H1 (cell line): ENCODE measurements around the gene PGM2. TPM values are rescaled to one million over a fixed set of nuclear protein-coding genes. Genes with fewer than 3 reads are reported as not detected.

Experiments
- CTCF ChIA-PET: fragments of 300-600 bp; sonication (Branson Sonifier 250); formaldehyde crosslinking; loops from one replicate; lab custom pipeline; 2021; ENCODE audit not compliant: partially characterized antibody; lab: Charles Lee
- POLR2A ChIA-PET: fragments of 300-600 bp; sonication (Branson Sonifier 250); formaldehyde crosslinking; loops from one replicate; lab custom pipeline; 2021; ENCODE audit warnings: inconsistent platforms; ENCODE audit not compliant: partially characterized antibody; lab: Charles Lee
- DNase-seq, 2 experiments: peaks; one replicate each; pipeline versions ENCODE4 v3.0.0 to v3.0.0-alpha.2; 2010 to 2022; ENCODE audit warnings: low spot score in 2 of 2, low read depth in 1 of 2, mixed read lengths in 1 of 2
- FAIRE-seq: peaks from 2 replicates; lab custom pipeline; 2011; peaks lifted over from hg19 to GRCh38; lab: Jason Lieb, UNC
- H2AFZ ChIP-seq: 2 replicates; pipeline ENCODE4 v1.8.1; 2012; ENCODE audit warnings: low read length, inconsistent platforms
- H2AK5ac ChIP-seq: 2 replicates; pipeline ENCODE4 v1.6.1; 2013; ENCODE audit warnings: low read depth, low read length
- H2BK120ac ChIP-seq: replicated peaks from 2 replicates; pipeline ENCODE3; 2013; ENCODE audit warnings: low read depth, low read length, inconsistent platforms
- H2BK12ac ChIP-seq: 2 replicates; pipeline ENCODE4 v1.6.1; 2013; ENCODE audit warnings: low read depth, low read length
- H2BK15ac ChIP-seq: 2 replicates; pipeline ENCODE4 v1.6.1; 2013; ENCODE audit warnings: low read length
- H2BK20ac ChIP-seq: 2 replicates; pipeline ENCODE4 v1.6.1; 2013; ENCODE audit warnings: low read length
- H2BK5ac ChIP-seq: 2 replicates; pipeline ENCODE4 v1.6.1; 2013; ENCODE audit warnings: low read depth, low read length
- H3K14ac ChIP-seq: 2 replicates; pipeline ENCODE4 v1.6.1; 2013; ENCODE audit warnings: inconsistent platforms; ENCODE audit not compliant: insufficient read length
- H3K18ac ChIP-seq: 2 replicates; pipeline ENCODE4 v1.6.1; 2013; ENCODE audit warnings: low read length; ENCODE audit errors: extremely low read depth
- H3K23ac ChIP-seq: 2 replicates; pipeline ENCODE4 v1.6.1; 2013; ENCODE audit warnings: inconsistent platforms; ENCODE audit not compliant: insufficient read length
- H3K23me2 ChIP-seq: 2 replicates; pipeline ENCODE4 v1.6.1; 2013; ENCODE audit warnings: low read depth, low read length
- H3K27ac ChIP-seq: 2 replicates; pipeline ENCODE4 v1.6.1; 2011; ENCODE audit warnings: low read depth, low read length, inconsistent platforms
- H3K27me3 ChIP-seq, 4 experiments: replicated peaks in 1 of 4; 1 replicate in 1 of 4; 2 replicates in 3 of 4; pipeline versions ENCODE4 v1.6.1 to v1.8.1; 2011 to 2013; ENCODE audit warnings: low read length in 3 of 4, mild to moderate bottlenecking in 3 of 4, inconsistent platforms in 2 of 4, mixed read lengths in 2 of 4, moderate library complexity in 1 of 4; ENCODE audit not compliant: control insufficient read depth in 3 of 4, insufficient read depth in 3 of 4; ENCODE audit errors: extremely low read depth in 1 of 4
- H3K36me3 ChIP-seq, 4 experiments: 2 replicates each; pipeline versions ENCODE4 v1.6.1 to v1.8.1; 2011 to 2013; ENCODE audit warnings: mild to moderate bottlenecking in 4 of 4, low read length in 3 of 4, moderate library complexity in 2 of 4, control low read depth in 1 of 4, inconsistent platforms in 1 of 4; ENCODE audit not compliant: insufficient read depth in 4 of 4, control insufficient read depth in 2 of 4
- H3K4ac ChIP-seq: replicated peaks from 2 replicates; pipeline ENCODE3; 2013; ENCODE audit warnings: low read length, low read depth, mixed read lengths, inconsistent platforms; ENCODE audit not compliant: insufficient read length
- H3K4me1 ChIP-seq, 4 experiments: replicated peaks in 1 of 4; 1 replicate in 1 of 4; 2 replicates in 3 of 4; pipeline versions ENCODE4 v1.6.1 to v1.8.1; 2011 to 2013; ENCODE audit warnings: low read length in 3 of 4, inconsistent platforms in 2 of 4, mixed read lengths in 1 of 4; ENCODE audit not compliant: insufficient read depth in 4 of 4, control insufficient read depth in 3 of 4
- H3K4me2 ChIP-seq, 2 experiments: 2 replicates each; pipeline versions ENCODE4 v1.6.1 to v1.8.1; 2011 to 2013; ENCODE audit warnings: low read depth in 2 of 2, low read length in 2 of 2, control low read depth in 1 of 2, inconsistent platforms in 1 of 2, mild to moderate bottlenecking in 1 of 2; ENCODE audit not compliant: insufficient read depth in 1 of 2
- H3K4me3 ChIP-seq, 4 experiments: fragments of 200-600, 300-600 bp in 1 of 4; sonication (generic), shearing (Covaris generic), sonication (Bioruptor Twin) in 1 of 4; 2 replicates each; pipeline versions ENCODE4 v1.5.1 to v1.8.1; 2011 to 2016; ENCODE audit warnings: low read length in 4 of 4, low read depth in 3 of 4, control low read depth in 2 of 4, inconsistent platforms in 2 of 4, mild to moderate bottlenecking in 2 of 4, mixed read lengths in 1 of 4, moderate library complexity in 1 of 4; ENCODE audit not compliant: insufficient read depth in 2 of 4; ENCODE audit errors: extremely low read depth in 1 of 4
- H3K56ac ChIP-seq: replicated peaks from 2 replicates; pipeline ENCODE3; 2013; ENCODE audit warnings: low read depth, mild to moderate bottlenecking, mixed read lengths, low read length, inconsistent platforms; ENCODE audit not compliant: insufficient read length
- H3K79me1 ChIP-seq: 2 replicates; pipeline ENCODE4 v1.6.1; 2013; ENCODE audit warnings: low read depth, low read length, control low read depth
- H3K79me2 ChIP-seq, 2 experiments: 2 replicates each; pipeline versions ENCODE4 v1.6.1 to v1.8.1; 2012 to 2013; ENCODE audit warnings: low read length in 2 of 2, mild to moderate bottlenecking in 2 of 2, inconsistent platforms in 1 of 2; ENCODE audit not compliant: insufficient read depth in 2 of 2, control insufficient read depth in 1 of 2
- H3K9ac ChIP-seq, 4 experiments: replicated peaks in 1 of 4; 1 replicate in 1 of 4; 2 replicates in 3 of 4; pipeline versions ENCODE4 v1.6.1 to v1.8.1; 2011 to 2013; ENCODE audit warnings: low read depth in 3 of 4, low read length in 3 of 4, control low read depth in 2 of 4, mild to moderate bottlenecking in 2 of 4, moderate library complexity in 2 of 4, inconsistent platforms in 1 of 4; ENCODE audit errors: extremely low read depth in 1 of 4
- H3K9me3 ChIP-seq, 2 experiments: 2 replicates each; pipeline versions ENCODE4 v1.6.1 to v1.8.1; 2012 to 2013; ENCODE audit warnings: mild to moderate bottlenecking in 2 of 2, moderate library complexity in 2 of 2, control low read depth in 1 of 2, inconsistent platforms in 1 of 2, low read depth in 1 of 2, low read length in 1 of 2, mixed read lengths in 1 of 2; ENCODE audit not compliant: insufficient read depth in 2 of 2
- H4K20me1 ChIP-seq, 2 experiments: replicated peaks in 1 of 2; 2 replicates each; pipeline versions ENCODE3 to v1.8.1; 2011 to 2013; ENCODE audit warnings: inconsistent platforms in 2 of 2, low read length in 2 of 2, mild to moderate bottlenecking in 1 of 2; ENCODE audit not compliant: insufficient read depth in 2 of 2, control insufficient read depth in 1 of 2
- H4K5ac ChIP-seq: 2 replicates; pipeline ENCODE4 v1.6.1; 2013; ENCODE audit warnings: low read length, low read depth, mixed read lengths, inconsistent platforms; ENCODE audit not compliant: insufficient read length
- H4K8ac ChIP-seq: 2 replicates; pipeline ENCODE4 v1.8.0; 2013; ENCODE audit warnings: mild to moderate bottlenecking, moderate library complexity, low read length, inconsistent platforms; ENCODE audit not compliant: insufficient read depth; ENCODE audit errors: extremely low read depth
- H4K91ac ChIP-seq: replicated peaks from 2 replicates; pipeline ENCODE3; 2013; ENCODE audit warnings: low read length, mixed read lengths, inconsistent platforms; ENCODE audit not compliant: insufficient read length
- ASH2L ChIP-seq: fragments of 200-600, 300-600 bp; sonication (generic); IDR thresholded peaks from one replicate; pipeline ENCODE4 v1.7.1; 2017; ENCODE audit warnings: low read length
- CBX8 ChIP-seq: fragments of 300-800, 300-1000 bp; sonication (generic); IDR thresholded peaks from 2 replicates; pipeline ENCODE4 v1.7.1; 2016; ENCODE audit warnings: low read depth, low read length, borderline replicate concordance
- EZH2 ChIP-seq: fragments of 200-600 bp; sonication (generic); IDR thresholded peaks from 2 replicates; pipeline ENCODE4 v1.7.1; 2012; ENCODE audit warnings: low read depth, mild to moderate bottlenecking, moderate library complexity, low read length, inconsistent platforms; ENCODE audit not compliant: severe bottlenecking
- RNF2 ChIP-seq: fragments of 200-900, 300-1000 bp; sonication (generic); IDR thresholded peaks from 2 replicates; pipeline ENCODE4 v1.7.1; 2016; ENCODE audit warnings: borderline replicate concordance, low read depth, mild to moderate bottlenecking, antibody characterized with exemption, low read length; ENCODE audit not compliant: poor library complexity, severe bottlenecking; ENCODE audit errors: missing control alignments
- SIRT6 ChIP-seq: IDR thresholded peaks from one replicate; pipeline ENCODE4 v1.7.1; 2012; ENCODE audit warnings: low read length, inconsistent platforms
- SUZ12 ChIP-seq: fragments of 200-600 bp; sonication (generic); IDR thresholded peaks from 2 replicates; pipeline ENCODE4 v1.6.1; 2012; ENCODE audit warnings: mild to moderate bottlenecking, inconsistent platforms, low read length, moderate library complexity, mixed read lengths
- TAF1 ChIP-seq: IDR thresholded peaks from 2 replicates; pipeline ENCODE4 v1.6.1; 2011; ENCODE audit warnings: mild to moderate bottlenecking, low read depth, low read length
- WGBS, 2 experiments: shearing (Covaris generic) in 1 of 2; methylation state at CpG; one replicate each; pipeline versions ENCODE4 v1.1.6 to v1.1.7; 2013 to 2015; ENCODE audit warnings: low lambda C conversion rate in 2 of 2, mixed read lengths in 2 of 2, inconsistent platforms in 1 of 2, low coverage in 1 of 2, missing lambda C conversion rate in 1 of 2; ENCODE audit not compliant: insufficient replicate concordance in 2 of 2, insufficient coverage in 1 of 2, insufficient read length in 1 of 2; ENCODE audit errors: extremely low coverage in 1 of 2, missing lambda C conversion rate in 1 of 2; 5-methylcytosine and 5-hydroxymethylcytosine counted together
- polyA plus RNA-seq, 7 experiments: library from polyadenylated mRNA; depleted of rRNA in 3 of 7; stranded (reverse) in 5 of 7; unstranded in 2 of 7; fragments of >200 nt in 5 of 7; fragments of 200-250 nt in 2 of 7; gene quantifications; 1 replicate in 5 of 7; 2 replicates in 1 of 7; 4 replicates in 1 of 7; pipeline versions ENCODE4 v1.2.1 to v1.2.3, GENCODE V29; 2011 to 2013; ENCODE audit warnings: missing spikeins in 2 of 7, mixed read lengths in 2 of 7
- total RNA-seq: library from RNA; stranded (reverse); fragmentation: NEBNext Ultra II Directional; extraction: Animal tissue kit (Norgen Biotek cat#: 25700); gene quantifications from 2 replicates; pipeline ENCODE4 v1.2.1, GENCODE V29; 2021
- TF ChIP-seq, protein P1 (sequence below): IDR thresholded peaks from 2 replicates; pipeline ENCODE4 v1.6.1; 2012; ENCODE audit warnings: inconsistent platforms
- TF ChIP-seq, protein P2 (sequence below): IDR thresholded peaks from 2 replicates; pipeline ENCODE4 v1.6.1; 2012; ENCODE audit warnings: inconsistent platforms

Gene PGM2
- total and polyA plus RNA-seq, 2 of the 8 experiments (the other 6 are each of a cell fraction or from before 2014, with no cell fraction given), result 7.7 to 38.0 TPM

DNA sequence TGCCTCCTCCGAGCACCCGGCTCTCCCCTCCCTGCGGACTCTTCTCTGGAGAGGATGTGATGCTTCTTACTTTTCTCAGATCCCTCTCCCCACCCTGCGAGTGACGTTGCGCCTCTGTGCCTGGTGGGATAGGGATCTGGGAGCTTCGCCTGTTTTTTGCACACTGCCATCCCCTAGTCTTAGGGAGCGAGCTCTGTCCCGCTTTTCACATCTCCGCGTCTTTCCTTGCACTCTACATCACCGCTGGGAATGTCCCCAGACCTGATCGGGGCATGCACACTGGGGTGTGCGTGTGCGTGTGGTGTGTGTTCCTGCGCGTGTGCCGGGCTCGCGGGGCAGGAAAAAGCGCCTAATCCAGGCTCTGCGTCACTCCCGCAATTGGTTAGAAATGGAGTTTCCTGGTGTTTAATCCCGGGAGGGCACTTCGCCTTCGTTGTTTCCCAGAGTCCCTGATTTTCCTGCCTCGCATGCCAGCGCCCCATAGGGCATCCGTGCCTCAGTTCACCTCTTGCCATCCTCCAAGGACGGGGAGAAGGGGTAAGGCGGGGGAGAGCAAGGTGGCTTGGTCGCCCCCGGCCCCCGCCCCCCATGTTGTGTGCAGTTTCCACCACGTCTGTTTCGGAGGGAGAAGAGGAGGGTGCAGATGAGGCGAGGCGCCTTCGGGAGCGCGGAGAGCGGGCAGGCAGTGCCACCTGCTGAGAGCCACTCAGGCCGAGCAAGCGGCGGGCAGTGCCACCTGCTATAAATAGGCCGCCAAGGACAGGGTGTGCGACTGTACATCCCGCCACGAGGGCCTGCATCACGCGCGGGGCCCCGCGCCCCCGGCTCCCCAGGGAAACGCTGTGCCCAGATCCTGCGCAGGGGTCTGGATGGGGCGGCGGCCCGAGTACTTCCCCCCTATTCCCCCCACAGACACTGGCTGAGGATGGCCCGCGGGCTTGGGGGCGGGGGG is 63.6 kb downstream of the PGM2 start:
- no peaks in the 10 kb centered on the region for H3K79me1 ChIP-seq
- H2BK120ac ChIP-seq, result no peak overlapping the region
- H3K4ac ChIP-seq, result no peak overlapping the region
- no peaks in the 10 kb centered on the region for H3K79me2 ChIP-seq
- peaks cover 0 to 3% of the 10 kb centered on the region in 2 experiments for H4K20me1 ChIP-seq
- H3K14ac ChIP-seq, result no peak overlapping the region
- peak overlapping the region; percentile 62 to 86 (median 66) for H3K4me3 ChIP-seq
- DNase-seq (peak in 1 of 2 experiments; percentile 58), FAIRE-seq (no peak)
- H2BK20ac ChIP-seq, result no peak overlapping the region
- peaks cover 16% of the 10 kb centered on the region for H3K23me2 ChIP-seq
- peaks cover 0 to 8% (median 4%) of the 10 kb centered on the region in 4 experiments; a peak in 5 of 7 replicates for H3K4me1 ChIP-seq
- H3K9me3 ChIP-seq, result no peaks in the 10 kb centered on the region
- no peak overlapping the region for H3K23ac ChIP-seq
- no peak overlapping the region for H4K5ac ChIP-seq
- WGBS, 2 experiments, result 7% methylated on average over 43 of the region's 63 CpGs; no CpG with 5 or more reads in 1 of the 2 experiments
- H3K56ac ChIP-seq, result no peak overlapping the region
- ChIA-PET CTCF (interaction anchor here (1.2 to 1.6 kb wide), 3 partner anchors 13 to 146 kb away, joined by 3 read pairs; no protein-coding TSS in a partner anchor), POLR2A (interaction anchor here (1.0 to 2.2 kb wide), 3 partner anchors 10 to 13 kb away, joined by 4 to 6 read pairs (median 4); no protein-coding TSS in a partner anchor)
- H2BK15ac ChIP-seq, result peak overlapping the region; percentile 75; the same call in 1 of the 2 replicates
- H2BK5ac ChIP-seq, result no peak overlapping the region
- peak overlapping the region; percentile 67; the same call in 1 of the 2 replicates for H2AFZ ChIP-seq
- H4K8ac ChIP-seq, result peak overlapping the region; percentile 75; the same call in 1 of the 2 replicates
- no peak overlapping the region for H4K91ac ChIP-seq
- no peaks in the 10 kb centered on the region for H3K36me3 ChIP-seq
- H3K9ac ChIP-seq, result no peak overlapping the region
- peak overlapping the region; percentile 69 for H2BK12ac ChIP-seq
- no peak overlapping the region; the same call in 1 of the 2 replicates for H3K18ac ChIP-seq
- H3K27ac ChIP-seq, result no peak overlapping the region
- peaks cover 17 to 35% (median 31%) of the 10 kb centered on the region in 4 experiments for H3K27me3 ChIP-seq
- peak overlapping the region; percentile 95 to 98 for H3K4me2 ChIP-seq
- H2AK5ac ChIP-seq, result no peak overlapping the region
- TF ChIP-seq CBX8 (no peak), SUZ12 (peak; percentile 82; the same call in 1 of the 2 replicates), SIRT6 (no peak), TAF1 (no peak), RNF2 (peak; percentile 52), ASH2L (peak; percentile 33), EZH2 (peak; percentile 84)
- TF ChIP-seq, protein P1, sequence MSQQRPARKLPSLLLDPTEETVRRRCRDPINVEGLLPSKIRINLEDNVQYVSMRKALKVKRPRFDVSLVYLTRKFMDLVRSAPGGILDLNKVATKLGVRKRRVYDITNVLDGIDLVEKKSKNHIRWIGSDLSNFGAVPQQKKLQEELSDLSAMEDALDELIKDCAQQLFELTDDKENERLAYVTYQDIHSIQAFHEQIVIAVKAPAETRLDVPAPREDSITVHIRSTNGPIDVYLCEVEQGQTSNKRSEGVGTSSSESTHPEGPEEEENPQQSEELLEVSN, result peak; percentile 68
- TF ChIP-seq, protein P2, sequence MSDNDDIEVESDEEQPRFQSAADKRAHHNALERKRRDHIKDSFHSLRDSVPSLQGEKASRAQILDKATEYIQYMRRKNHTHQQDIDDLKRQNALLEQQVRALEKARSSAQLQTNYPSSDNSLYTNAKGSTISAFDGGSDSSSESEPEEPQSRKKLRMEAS, result peak; percentile 22; the same call in 1 of the 2 replicates
